KMS-11 (cell line): ENCODE data around the gene ANKS4B.

ENCODE experiments used
- H2AFZ ChIP-seq: fragments of 200-600 bp; sonication (generic); 2 replicates; pipeline ENCODE4 v1.6.1; 2016; ENCODE audit warnings: antibody characterized with exemption, mixed run types, low read depth
- H3K27ac ChIP-seq: fragments of 200-600 bp; sonication (generic); 2 replicates; pipeline ENCODE4 v1.6.1; 2016; ENCODE audit warnings: mild to moderate bottlenecking, mixed run types
- H3K27me3 ChIP-seq: fragments of 200-600 bp; sonication (generic); 2 replicates; pipeline ENCODE4 v1.6.1; 2017; ENCODE audit warnings: mild to moderate bottlenecking, low read depth, mixed run types, moderate library complexity; ENCODE audit not compliant: insufficient read depth
- H3K36me3 ChIP-seq: fragments of 200-600 bp; sonication (generic); 2 replicates; pipeline ENCODE4 v1.6.1; 2017; ENCODE audit warnings: mild to moderate bottlenecking, mixed run types; ENCODE audit not compliant: insufficient read depth
- H3K4me1 ChIP-seq: fragments of 200-600 bp; sonication (generic); 2 replicates; pipeline ENCODE4 v1.6.1; 2016; ENCODE audit warnings: mild to moderate bottlenecking, low read depth, mixed run types; ENCODE audit not compliant: poor library complexity, severe bottlenecking
- H3K4me2 ChIP-seq: fragments of 200-600 bp; sonication (generic); 2 replicates; pipeline ENCODE4 v1.7.0; 2016; ENCODE audit warnings: mild to moderate bottlenecking, mixed run types
- H3K4me3 ChIP-seq: fragments of 200-600 bp; sonication (generic); IDR thresholded peaks from 2 replicates; pipeline ENCODE4 v1.6.1; 2017; ENCODE audit warnings: low read depth, low read length, mixed read lengths; ENCODE audit not compliant: insufficient read depth
- H3K79me2 ChIP-seq: fragments of 200-600 bp; sonication (generic); 2 replicates; pipeline ENCODE4 v1.6.1; 2016; ENCODE audit warnings: low read depth, mixed run types; ENCODE audit not compliant: insufficient read depth
- H3K9ac ChIP-seq: fragments of 200-600 bp; sonication (generic); 2 replicates; pipeline ENCODE4 v1.6.1; 2016; ENCODE audit warnings: mild to moderate bottlenecking, mixed run types
- H4K20me1 ChIP-seq: fragments of 200-600 bp; sonication (generic); 2 replicates; pipeline ENCODE4 v1.6.1; 2016; ENCODE audit warnings: mild to moderate bottlenecking, mixed run types; ENCODE audit not compliant: insufficient read depth
- CTCF ChIP-seq: fragments of 200-600 bp; sonication (generic); conservative IDR thresholded peaks from 2 replicates; pipeline ENCODE4 v1.6.1; 2017; ENCODE audit warnings: low read depth, mild to moderate bottlenecking, antibody characterized with exemption, low read length, moderate library complexity, mixed read lengths

The ANKS4B gene

GRCh38 chr16:21301168-21301894 is 67.8 kb downstream of the ANKS4B start:
- H4K20me1 ChIP-seq: no peaks in the 10 kb centered on the region
- peak overlapping the region; percentile 90 for H2AFZ ChIP-seq
- H3K4me1 ChIP-seq: peaks cover 18% of the 10 kb centered on the region
- peak overlapping the region; percentile 63 for H3K27ac ChIP-seq
- no peaks in the 10 kb centered on the region for H3K27me3 ChIP-seq
- H3K9ac ChIP-seq: peak overlapping the region; percentile 68
- H3K4me2 ChIP-seq: peak overlapping the region; percentile 66
- H3K4me3 ChIP-seq: peak overlapping the region; percentile 57
- no peaks in the 10 kb centered on the region for H3K79me2 ChIP-seq
- no peaks in the 10 kb centered on the region for H3K36me3 ChIP-seq
- TF ChIP-seq CTCF: 0 out of 2 replicates have a peak, but pooled peaks have one; percentile 20

GRCh38 chr16:21301895-21302291 is 68.4 kb downstream of the ANKS4B start:
- Histone ChIP-seq H3K79me2 (no peaks in the 10 kb centered on the region), H3K4me3 (no peak overlapping the region), H3K9ac (peak overlapping the region; percentile 68; the same call in 1 of the 2 replicates), H2AFZ (peak overlapping the region; percentile 90), H4K20me1 (no peaks in the 10 kb centered on the region), H3K36me3 (no peaks in the 10 kb centered on the region), H3K27me3 (no peaks in the 10 kb centered on the region), H3K4me1 (peaks cover 18% of the 10 kb centered on the region), H3K4me2 (peak overlapping the region; percentile 66), H3K27ac (peak overlapping the region; percentile 63; the same call in 1 of the 2 replicates)
- no peak for TF ChIP-seq CTCF

- peak overlapping the region; percentile 68; the same call in 1 of the 2 replicates for H3K9ac ChIP-seq
Observed at GRCh38 chr16:21302454-21302853, 69.0 kb downstream of the ANKS4B start.

GRCh38 chr16:21302898-21303528 is 69.5 kb downstream of the ANKS4B start:
- Histone ChIP-seq H2AFZ (no peak overlapping the region), H4K20me1 (no peaks in the 10 kb centered on the region), H3K9ac (no peak overlapping the region), H3K36me3 (no peaks in the 10 kb centered on the region), H3K27me3 (no peaks in the 10 kb centered on the region), H3K4me1 (peaks cover 18% of the 10 kb centered on the region), H3K27ac (no peak overlapping the region), H3K4me3 (no peak overlapping the region), H3K79me2 (no peaks in the 10 kb centered on the region), H3K4me2 (peak overlapping the region; percentile 66; the same call in 1 of the 2 replicates)
- TF ChIP-seq CTCF: no peak

More at GRCh38 chr16:21302454-21302853, 69.0 kb downstream of the ANKS4B start:
- no peak for TF ChIP-seq CTCF
- Histone ChIP-seq H3K4me3 (no peak overlapping the region), H3K27ac (no peak overlapping the region), H3K36me3 (no peaks in the 10 kb centered on the region), H2AFZ (peak overlapping the region; percentile 90), H3K79me2 (no peaks in the 10 kb centered on the region), H3K4me1 (peaks cover 18% of the 10 kb centered on the region), H3K4me2 (peak overlapping the region; percentile 66), H3K27me3 (no peaks in the 10 kb centered on the region), H4K20me1 (no peaks in the 10 kb centered on the region)
